BLaER1 (cell line): Measurements from ENCODE around the gene BPI.
"Not testable (repeated sequence)": the region's sequence is repeated elsewhere in the genome, so short reads cannot be mapped to it uniquely, and the experiment has no call there.

Experiments
- H3K27ac ChIP-seq: shearing (Covaris generic); formaldehyde crosslinking; 2 replicates; pipeline ENCODE4 v1.8.1; 2022
- H3K27me3 ChIP-seq: shearing (Covaris generic); formaldehyde crosslinking; 2 replicates; pipeline ENCODE4 v1.8.1; 2022
- H3K36me3 ChIP-seq: shearing (Covaris generic); formaldehyde crosslinking; 2 replicates; pipeline ENCODE4 v1.8.1; 2022
- H3K4me1 ChIP-seq: shearing (Covaris generic); formaldehyde crosslinking; 2 replicates; pipeline ENCODE4 v1.8.1; 2022
- H3K4me2 ChIP-seq: shearing (Covaris generic); formaldehyde crosslinking; 2 replicates; pipeline ENCODE4 v1.8.1; 2022
- H3K4me3 ChIP-seq: shearing (Covaris generic); formaldehyde crosslinking; 2 replicates; pipeline ENCODE4 v1.8.1; 2022
- H3K9ac ChIP-seq: shearing (Covaris generic); formaldehyde crosslinking; 2 replicates; pipeline ENCODE4 v1.8.1; 2022
- H3K9me3 ChIP-seq: shearing (Covaris generic); formaldehyde crosslinking; 2 replicates; pipeline ENCODE4 v1.8.1; 2022
- H4K20me1 ChIP-seq: shearing (Covaris generic); formaldehyde crosslinking; 2 replicates; pipeline ENCODE4 v1.8.1; 2022
- Cebpa-rat ChIP-seq: shearing (Covaris generic); IDR thresholded peaks from 2 replicates; pipeline ENCODE4 v1.8.1; 2022

The BPI gene

GRCh38 chr20:38311491-38311890 lies 7.5 kb downstream of the BPI start:
- no peaks in the 10 kb centered on the region for H4K20me1 ChIP-seq
- no peak overlapping the region for H3K9ac ChIP-seq
- no peak overlapping the region for H3K27ac ChIP-seq
- H3K36me3 ChIP-seq = no peaks in the 10 kb centered on the region
- no peaks in the 10 kb centered on the region for H3K9me3 ChIP-seq
- no peak overlapping the region for H3K4me3 ChIP-seq
- no peaks in the 10 kb centered on the region for H3K27me3 ChIP-seq
- no peak for TF ChIP-seq Cebpa-rat
- H3K4me1 ChIP-seq = peaks cover 13% of the 10 kb centered on the region
- no peak overlapping the region for H3K4me2 ChIP-seq

GRCh38 chr20:38313676-38314075 lies 9.7 kb downstream of the BPI start:
- no peak overlapping the region for H3K9ac ChIP-seq
- H3K9me3 ChIP-seq = no peaks in the 10 kb centered on the region
- H3K4me1 ChIP-seq = no peaks in the 10 kb centered on the region
- no peak overlapping the region for H3K27ac ChIP-seq
- TF ChIP-seq Cebpa-rat = no peak
- no peak overlapping the region for H3K4me3 ChIP-seq
- no peaks in the 10 kb centered on the region for H4K20me1 ChIP-seq
- H3K36me3 ChIP-seq = no peaks in the 10 kb centered on the region
- no peaks in the 10 kb centered on the region for H3K27me3 ChIP-seq
- H3K4me2 ChIP-seq = no peak overlapping the region

- not testable (repeated sequence) for H3K9me3 ChIP-seq, H3K4me1 ChIP-seq, H3K4me2 ChIP-seq, H3K27me3 ChIP-seq, H3K4me3 ChIP-seq, H3K9ac ChIP-seq, H3K27ac ChIP-seq, H4K20me1 ChIP-seq, H3K36me3 ChIP-seq
These were observed 10.4 kb downstream of the BPI start for GRCh38 chr20:38314350-38314749.

- no peak overlapping the region for H3K4me3 ChIP-seq
- H3K4me1 ChIP-seq = no peaks in the 10 kb centered on the region
- H3K9ac ChIP-seq = no peak overlapping the region
- H4K20me1 ChIP-seq = no peaks in the 10 kb centered on the region
- H3K27me3 ChIP-seq = no peaks in the 10 kb centered on the region
- no peak for TF ChIP-seq Cebpa-rat
- no peak overlapping the region for H3K4me2 ChIP-seq
- no peaks in the 10 kb centered on the region for H3K36me3 ChIP-seq
- no peaks in the 10 kb centered on the region for H3K9me3 ChIP-seq
- no peak overlapping the region for H3K27ac ChIP-seq
These were observed 11.5 kb downstream of the BPI start for GRCh38 chr20:38315290-38315966.

GRCh38 chr20:38316341-38316740 lies 12.4 kb downstream of the BPI start:
- Histone ChIP-seq H4K20me1 (no peaks in the 10 kb centered on the region), H3K4me2 (no peak overlapping the region), H3K4me1 (no peaks in the 10 kb centered on the region), H3K27me3 (no peaks in the 10 kb centered on the region), H3K4me3 (no peak overlapping the region), H3K9me3 (no peaks in the 10 kb centered on the region), H3K27ac (no peak overlapping the region), H3K36me3 (no peaks in the 10 kb centered on the region), H3K9ac (no peak overlapping the region)
- TF ChIP-seq Cebpa-rat = no peak

GRCh38 chr20:38317422-38317821 lies 13.5 kb downstream of the BPI start:
- Histone ChIP-seq H3K4me2 (no peak overlapping the region), H3K36me3 (no peaks in the 10 kb centered on the region), H3K9me3 (no peaks in the 10 kb centered on the region), H4K20me1 (no peaks in the 10 kb centered on the region), H3K27me3 (no peaks in the 10 kb centered on the region), H3K27ac (no peak overlapping the region), H3K9ac (no peak overlapping the region), H3K4me1 (no peaks in the 10 kb centered on the region), H3K4me3 (no peak overlapping the region)
- TF ChIP-seq Cebpa-rat = no peak

- no peaks in the 10 kb centered on the region for H3K36me3 ChIP-seq
- no peak overlapping the region for H3K4me2 ChIP-seq
- no peak overlapping the region for H3K4me3 ChIP-seq
- no peak overlapping the region for H3K9ac ChIP-seq
- TF ChIP-seq Cebpa-rat = no peak
- no peaks in the 10 kb centered on the region for H3K27me3 ChIP-seq
- H4K20me1 ChIP-seq = no peaks in the 10 kb centered on the region
- no peak overlapping the region for H3K27ac ChIP-seq
- H3K4me1 ChIP-seq = no peaks in the 10 kb centered on the region
- no peaks in the 10 kb centered on the region for H3K9me3 ChIP-seq
These were observed 16.3 kb downstream of the BPI start for GRCh38 chr20:38320221-38320620.

GRCh38 chr20:38321959-38322598 lies 18.1 kb downstream of the BPI start:
- Histone ChIP-seq H3K36me3 (no peaks in the 10 kb centered on the region), H3K9me3 (no peaks in the 10 kb centered on the region), H3K4me2 (no peak overlapping the region), H4K20me1 (no peaks in the 10 kb centered on the region), H3K4me1 (no peaks in the 10 kb centered on the region), H3K27me3 (no peaks in the 10 kb centered on the region), H3K9ac (no peak overlapping the region), H3K4me3 (no peak overlapping the region), H3K27ac (no peak overlapping the region)
- TF ChIP-seq Cebpa-rat = no peak

GRCh38 chr20:38324159-38324558 lies 20.2 kb downstream of the BPI start:
- no peaks in the 10 kb centered on the region for H3K27me3 ChIP-seq

GRCh38 chr20:38325167-38325566 lies 21.2 kb downstream of the BPI start:
- Histone ChIP-seq H3K27me3 (no peaks in the 10 kb centered on the region), H4K20me1 (no peaks in the 10 kb centered on the region), H3K36me3 (no peaks in the 10 kb centered on the region), H3K9me3 (no peaks in the 10 kb centered on the region), H3K9ac (no peak overlapping the region), H3K4me1 (no peaks in the 10 kb centered on the region), H3K27ac (no peak overlapping the region), H3K4me3 (no peak overlapping the region), H3K4me2 (no peak overlapping the region)
- TF ChIP-seq Cebpa-rat = no peak

More at GRCh38 chr20:38324159-38324558, 20.2 kb downstream of the BPI start:
- no peak overlapping the region for H3K4me2 ChIP-seq
- H3K4me1 ChIP-seq = no peaks in the 10 kb centered on the region
- no peak overlapping the region for H3K4me3 ChIP-seq
- no peak overlapping the region for H3K27ac ChIP-seq
- no peaks in the 10 kb centered on the region for H3K9me3 ChIP-seq
- no peak overlapping the region for H3K9ac ChIP-seq
- H4K20me1 ChIP-seq = no peaks in the 10 kb centered on the region
- H3K36me3 ChIP-seq = no peaks in the 10 kb centered on the region
- TF ChIP-seq Cebpa-rat = no peak

- Histone ChIP-seq H3K4me3 (no peak overlapping the region), H3K27me3 (no peaks in the 10 kb centered on the region), H3K4me1 (no peaks in the 10 kb centered on the region), H3K4me2 (no peak overlapping the region), H3K36me3 (no peaks in the 10 kb centered on the region), H3K9ac (no peak overlapping the region), H4K20me1 (no peaks in the 10 kb centered on the region), H3K9me3 (no peaks in the 10 kb centered on the region), H3K27ac (no peak overlapping the region)
- TF ChIP-seq Cebpa-rat = no peak
These were observed 21.9 kb downstream of the BPI start for GRCh38 chr20:38325905-38326304.
